Neural progenitor cell (in vitro differentiated cells): ENCODE results near the gene TBATA.

Experiments used
- EZH2 ChIP-seq: fragments of 200-600 bp; sonication (generic); IDR thresholded peaks from 2 replicates; pipeline ENCODE4 v1.6.1; 2017; ENCODE audit warnings: antibody characterized with exemption, mild to moderate bottlenecking, moderate library complexity
- EZH2phosphoT487 ChIP-seq: fragments of 200-600 bp; sonication (generic); IDR thresholded peaks from 2 replicates; pipeline ENCODE4 v1.6.1; 2017; ENCODE audit warnings: antibody characterized with exemption
- TF ChIP-seq, protein P1 (sequence below): fragments of 200-600 bp; sonication (generic); IDR thresholded peaks from 2 replicates; pipeline ENCODE4 v1.5.1; 2017; ENCODE audit warnings: antibody characterized with exemption, mild to moderate bottlenecking

DNA sequence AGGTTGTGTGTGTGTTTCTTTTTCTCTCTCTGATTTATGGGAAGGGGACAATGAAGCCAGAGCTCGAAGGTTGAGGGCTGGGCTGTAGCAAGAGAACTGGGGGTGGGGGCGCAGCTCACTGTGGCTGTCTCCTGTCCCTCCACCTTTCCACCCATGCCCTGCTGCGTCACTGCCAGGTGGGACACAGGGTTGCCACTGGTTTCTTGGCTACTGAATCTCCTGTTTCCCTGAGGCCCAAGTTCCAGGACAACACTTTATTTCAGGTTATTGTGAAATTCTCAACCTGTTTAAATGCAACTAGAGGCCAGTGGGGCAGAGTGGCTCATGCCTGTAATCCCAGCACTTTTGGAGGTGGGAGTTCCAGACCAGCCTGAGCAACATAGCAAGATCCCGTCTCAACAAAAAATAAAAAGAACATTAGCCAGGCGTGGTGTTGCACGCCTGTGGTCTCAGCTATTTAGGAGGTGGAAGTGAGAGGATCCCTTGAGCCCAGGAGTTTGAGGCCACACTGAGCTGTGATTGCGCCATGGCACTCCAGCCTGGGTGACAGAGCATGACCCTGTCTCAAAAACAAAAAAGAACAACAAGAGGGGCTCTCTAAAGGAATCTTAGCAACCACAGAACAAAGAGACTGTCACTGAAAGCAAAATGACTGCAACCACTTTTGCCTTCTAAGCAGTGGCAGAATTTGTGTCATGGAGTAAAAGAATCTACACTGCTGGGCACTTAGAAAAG lies 22.6 kb downstream of the TBATA start:
- TF ChIP-seq, protein P1, sequence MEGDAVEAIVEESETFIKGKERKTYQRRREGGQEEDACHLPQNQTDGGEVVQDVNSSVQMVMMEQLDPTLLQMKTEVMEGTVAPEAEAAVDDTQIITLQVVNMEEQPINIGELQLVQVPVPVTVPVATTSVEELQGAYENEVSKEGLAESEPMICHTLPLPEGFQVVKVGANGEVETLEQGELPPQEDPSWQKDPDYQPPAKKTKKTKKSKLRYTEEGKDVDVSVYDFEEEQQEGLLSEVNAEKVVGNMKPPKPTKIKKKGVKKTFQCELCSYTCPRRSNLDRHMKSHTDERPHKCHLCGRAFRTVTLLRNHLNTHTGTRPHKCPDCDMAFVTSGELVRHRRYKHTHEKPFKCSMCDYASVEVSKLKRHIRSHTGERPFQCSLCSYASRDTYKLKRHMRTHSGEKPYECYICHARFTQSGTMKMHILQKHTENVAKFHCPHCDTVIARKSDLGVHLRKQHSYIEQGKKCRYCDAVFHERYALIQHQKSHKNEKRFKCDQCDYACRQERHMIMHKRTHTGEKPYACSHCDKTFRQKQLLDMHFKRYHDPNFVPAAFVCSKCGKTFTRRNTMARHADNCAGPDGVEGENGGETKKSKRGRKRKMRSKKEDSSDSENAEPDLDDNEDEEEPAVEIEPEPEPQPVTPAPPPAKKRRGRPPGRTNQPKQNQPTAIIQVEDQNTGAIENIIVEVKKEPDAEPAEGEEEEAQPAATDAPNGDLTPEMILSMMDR: no peak
- no peak for TF ChIP-seq EZH2phosphoT487
- TF ChIP-seq EZH2: no peak
